Naive thymus-derived CD8-positive, alpha-beta T cell (primary cell): ENCODE data around the gene MPHOSPH6. TPM values are rescaled to one million over a fixed set of nuclear protein-coding genes. Genes with fewer than 3 reads are reported as not detected.

Experiments
- ATAC-seq, 2 donors: fragments of 150-1000 bp; cut with Tn5 transposase in 1 of 2; sonication (Bioruptor Pico), chemical (Tn5 transposase) in 1 of 2; 1 replicate in 1 of 2; 2 replicates in 1 of 2; pipeline ENCODE4 v1.10.0; 2021; ENCODE audit warnings: mild to moderate bottlenecking in 2 of 2, moderate library complexity in 2 of 2
- POLR2A ChIA-PET: fragments of 350-600 bp; sonication (Branson Sonifier 250); formaldehyde crosslinking; loops from one replicate; lab custom pipeline; 2021; ENCODE audit warnings: antibody characterized with exemption; lab: Charles Lee
- DNase-seq, 10 donors: peaks; one replicate each; pipeline versions ENCODE4 v3.0.0 to v3.0.0-alpha.2; 2020 to 2022
- H3K27ac Mint-ChIP-seq, 10 donors: one replicate each; pipeline ENCODE4 v1.8.0; 2020 to 2022; ENCODE audit warnings: mild to moderate bottlenecking in 10 of 10, mixed read lengths in 10 of 10, moderate library complexity in 4 of 10, inconsistent platforms in 1 of 10
- H3K27me3 Mint-ChIP-seq, 5 donors: one replicate each; pipeline ENCODE4 v1.8.0; 2021 to 2022; ENCODE audit warnings: mixed read lengths in 5 of 5
- H3K36me3 Mint-ChIP-seq, 3 donors: one replicate each; pipeline ENCODE4 v1.8.0; 2020 to 2022; ENCODE audit warnings: mixed read lengths in 3 of 3, mild to moderate bottlenecking in 2 of 3, inconsistent platforms in 1 of 3
- H3K4me1 Mint-ChIP-seq, 4 donors: one replicate each; pipeline ENCODE4 v1.8.0; 2021 to 2022; ENCODE audit warnings: mixed read lengths in 4 of 4
- H3K4me3 Mint-ChIP-seq, 10 donors: one replicate each; pipeline ENCODE4 v1.8.0; 2020 to 2022; ENCODE audit warnings: mild to moderate bottlenecking in 10 of 10, mixed read lengths in 10 of 10, moderate library complexity in 6 of 10, inconsistent platforms in 1 of 10
- H3K9me3 Mint-ChIP-seq, 9 donors: one replicate each; pipeline ENCODE4 v1.8.0; 2020 to 2022; ENCODE audit warnings: mixed read lengths in 9 of 9, mild to moderate bottlenecking in 3 of 9, inconsistent platforms in 1 of 9, moderate library complexity in 1 of 9
- polyA plus RNA-seq, 3 donors: library from polyadenylated mRNA; unstranded; fragments of 300-500 nt; fragmentation: Illumina TruSeq; gene quantifications; one replicate each; pipeline ENCODE4 v1.2.3, GENCODE V29; 2021
- total RNA-seq, 8 experiments: library from RNA in 2 of 8; stranded (reverse) in 2 of 8; gene quantifications; one replicate each; pipeline ENCODE4 v1.2.3 and lab custom pipeline; 2021 to 2026

MPHOSPH6 gene
- total and polyA plus RNA-seq, 5 experiments from 2014 or later = 19.3 to 33.6 (median 21.3) TPM

DNA sequence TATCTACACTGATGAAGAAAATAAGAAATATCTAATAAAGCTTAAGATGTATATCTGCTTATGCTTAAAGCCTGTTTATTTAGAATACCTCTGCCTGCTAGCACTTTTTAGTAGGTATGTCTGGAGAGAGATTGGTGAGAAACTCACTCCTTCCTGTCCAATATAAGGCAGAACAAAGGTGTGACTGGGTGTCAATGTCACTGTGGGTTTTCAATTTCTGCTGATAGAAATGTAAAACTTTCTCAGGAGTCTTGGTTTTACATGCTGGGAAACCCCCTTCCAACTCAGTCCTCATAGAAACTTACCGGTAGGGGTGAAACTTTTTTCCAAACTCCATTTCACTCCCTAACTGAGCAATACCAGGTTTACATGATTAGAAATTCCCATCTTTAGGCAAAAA, 17.8 kb upstream of the MPHOSPH6 start:
- Mint-ChIP-seq H3K9me3 (no peaks in the 10 kb centered on the region), H3K27ac (no peak overlapping the region), H3K36me3 (no peaks in the 10 kb centered on the region), H3K4me1 (peaks cover 2 to 8% (median 5%) of the 10 kb centered on the region in 4 donors), H3K27me3 (peaks cover 0 to 22% (median 2%) of the 10 kb centered on the region in 5 donors), H3K4me3 (no peak overlapping the region)
- no peak for ATAC-seq
- POLR2A ChIA-PET = no interaction called here
- DNase-seq = no peak

DNA sequence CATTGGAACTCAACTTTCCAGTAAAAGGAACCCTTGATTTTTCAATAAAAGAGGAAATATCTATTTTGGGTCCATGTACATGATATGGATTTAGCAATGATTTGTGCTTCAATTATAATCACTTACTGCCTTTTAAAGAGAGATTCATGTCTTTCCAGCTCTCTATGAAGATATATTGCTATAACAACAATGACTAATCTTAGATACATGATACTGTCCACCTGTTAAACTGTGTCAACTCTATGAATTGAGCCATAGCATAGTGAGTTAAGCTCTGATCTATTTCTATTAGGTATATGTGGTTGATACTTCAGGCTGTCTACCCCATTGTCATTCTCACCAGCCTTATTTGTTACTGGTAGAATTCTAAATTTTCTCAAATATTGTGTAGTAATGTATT, 15.0 kb upstream of the MPHOSPH6 start:
- POLR2A ChIA-PET = no interaction called here
- H3K36me3 Mint-ChIP-seq = no peaks in the 10 kb centered on the region
- ATAC-seq (no peak), DNase-seq (no peak)
- H3K4me3 Mint-ChIP-seq = no peak overlapping the region
- no peaks in the 10 kb centered on the region for H3K9me3 Mint-ChIP-seq
- peaks cover 2 to 28% (median 5%) of the 10 kb centered on the region in 5 donors for H3K27me3 Mint-ChIP-seq
- H3K4me1 Mint-ChIP-seq = no peaks in the 10 kb centered on the region
- H3K27ac Mint-ChIP-seq = no peak overlapping the region

DNA sequence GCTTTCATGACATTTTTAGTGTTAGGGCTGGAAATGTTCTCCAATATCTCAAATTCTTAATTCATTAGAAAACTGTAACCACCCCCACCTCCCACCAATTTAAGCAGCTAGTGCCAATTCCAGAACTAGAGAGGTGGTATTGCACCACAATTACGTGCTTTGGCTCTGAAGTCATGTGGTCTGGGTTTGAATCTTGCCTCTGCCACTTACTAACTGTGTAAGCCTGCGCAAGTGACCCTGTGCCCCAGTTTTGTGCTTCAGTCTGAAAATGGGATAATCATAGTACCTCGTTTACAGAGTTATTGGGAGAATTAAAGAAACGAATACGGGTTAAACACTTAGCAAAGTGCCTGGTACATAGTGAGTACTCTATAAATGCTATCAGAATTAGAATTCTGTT, 14.2 kb upstream of the MPHOSPH6 start:
- POLR2A ChIA-PET = no interaction called here
- H3K4me3 Mint-ChIP-seq = no peak overlapping the region
- ATAC-seq = no peak

DNA sequence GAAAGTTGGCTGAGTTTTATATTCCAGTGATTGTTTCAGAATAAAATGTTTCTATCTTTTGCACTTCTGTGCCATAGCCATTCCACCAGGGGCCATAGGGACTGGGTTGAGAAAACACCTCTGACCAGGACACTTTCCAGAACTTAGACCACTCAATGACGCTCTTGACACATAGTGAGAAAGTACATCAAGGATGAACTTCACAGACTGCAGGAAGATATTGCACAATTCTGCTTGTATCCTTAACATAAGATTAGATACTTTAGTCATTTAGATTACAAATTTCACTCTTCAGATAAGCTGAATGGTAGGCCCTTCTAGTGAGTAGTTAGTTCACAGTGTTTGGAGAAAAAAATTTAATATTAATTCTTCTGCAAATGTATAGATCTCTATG, 13.0 kb upstream of the MPHOSPH6 start:
- no peaks in the 10 kb centered on the region for H3K4me1 Mint-ChIP-seq
- H3K9me3 Mint-ChIP-seq = no peaks in the 10 kb centered on the region
- H3K36me3 Mint-ChIP-seq = no peaks in the 10 kb centered on the region
- ATAC-seq (no peak), DNase-seq (no peak)
- no peak overlapping the region for H3K4me3 Mint-ChIP-seq
- no peak overlapping the region for H3K27ac Mint-ChIP-seq
- peaks cover 0 to 34% (median 15%) of the 10 kb centered on the region in 5 donors for H3K27me3 Mint-ChIP-seq
- POLR2A ChIA-PET = no interaction called here

More for the DNA sequence above, 14.2 kb upstream of the MPHOSPH6 start:
- H3K27me3 Mint-ChIP-seq = peaks cover 2 to 27% (median 9%) of the 10 kb centered on the region in 5 donors
- no peaks in the 10 kb centered on the region for H3K36me3 Mint-ChIP-seq
- no peak overlapping the region for H3K27ac Mint-ChIP-seq
- no peak for DNase-seq
- H3K4me1 Mint-ChIP-seq = no peaks in the 10 kb centered on the region
- no peaks in the 10 kb centered on the region for H3K9me3 Mint-ChIP-seq

DNA sequence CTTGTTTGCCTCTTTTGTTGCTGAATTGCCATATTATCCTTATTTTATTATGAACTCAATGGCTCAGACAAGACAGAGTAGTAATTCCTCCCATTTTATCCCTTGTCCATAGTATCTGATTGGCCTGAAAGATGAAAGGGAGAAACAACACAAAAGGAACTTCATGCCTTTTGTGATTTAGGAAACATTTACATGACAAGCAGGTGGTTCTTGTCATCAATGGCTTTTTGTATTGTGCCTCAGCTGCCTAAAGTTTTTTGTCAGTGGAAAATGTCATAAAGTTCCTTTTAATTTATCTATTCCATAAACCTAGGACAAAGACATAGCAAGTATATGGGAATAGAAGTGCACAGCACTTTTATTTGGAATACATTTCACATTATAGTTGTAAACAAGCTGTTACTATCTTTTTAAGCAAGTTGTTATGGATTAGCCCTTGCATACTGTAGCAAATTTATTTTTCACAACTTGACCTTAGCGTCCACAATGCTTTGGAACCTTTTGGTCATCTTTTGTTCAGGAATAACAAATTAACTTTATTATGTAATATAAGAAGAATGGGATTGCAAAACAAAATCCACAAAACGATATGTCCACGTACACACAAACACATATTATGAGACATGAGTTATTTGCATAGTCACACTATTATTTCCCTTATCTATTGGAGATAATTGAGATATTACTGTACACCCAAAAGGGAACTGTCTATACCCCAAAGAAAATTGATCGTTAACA, 12.4 kb upstream of the MPHOSPH6 start:
- no peak overlapping the region for H3K4me3 Mint-ChIP-seq
- peaks cover 0 to 31% (median 15%) of the 10 kb centered on the region in 5 donors for H3K27me3 Mint-ChIP-seq
- no peak overlapping the region for H3K27ac Mint-ChIP-seq
- no peaks in the 10 kb centered on the region for H3K4me1 Mint-ChIP-seq
- DNase-seq (no peak), ATAC-seq (no peak)
- H3K36me3 Mint-ChIP-seq = no peaks in the 10 kb centered on the region
- POLR2A ChIA-PET = no interaction called here
- H3K9me3 Mint-ChIP-seq = no peaks in the 10 kb centered on the region

DNA sequence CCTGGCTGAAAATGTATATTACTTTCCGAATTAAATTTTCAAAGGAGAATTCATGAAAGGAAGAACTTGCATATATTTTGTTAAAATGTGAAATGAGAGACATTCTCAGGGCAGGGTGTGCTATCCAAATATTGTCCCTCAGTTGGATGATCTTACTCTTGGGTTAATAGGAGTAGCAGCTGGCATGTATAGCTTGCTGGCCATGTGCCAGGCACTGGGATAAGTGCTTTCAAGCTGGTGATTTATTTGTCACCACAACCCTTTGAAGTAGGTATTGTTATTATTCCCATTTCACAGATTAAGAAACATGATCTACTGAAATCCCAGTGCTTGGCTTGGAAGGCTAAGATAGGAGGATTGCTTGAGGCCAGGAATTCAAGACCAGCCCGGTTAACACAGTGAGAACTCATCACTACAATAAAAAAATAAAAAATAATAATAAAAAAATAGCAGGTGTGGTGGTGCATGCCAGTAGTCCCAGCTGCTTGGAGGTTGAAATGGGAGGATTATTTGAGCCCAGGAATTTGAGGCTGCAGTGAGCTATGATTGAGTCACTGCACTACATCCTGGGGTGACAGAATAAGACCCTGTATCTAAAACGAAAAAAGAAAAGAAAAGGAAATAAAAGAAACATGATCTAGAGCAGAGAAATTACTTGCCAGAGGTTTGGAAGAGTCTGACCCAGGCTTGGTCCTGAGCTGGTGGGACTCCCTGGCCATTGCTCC, 11.6 kb upstream of the MPHOSPH6 start:
- Mint-ChIP-seq H3K36me3 (no peaks in the 10 kb centered on the region), H3K4me3 (no peak overlapping the region), H3K27me3 (peaks cover 1 to 33% (median 10%) of the 10 kb centered on the region in 5 donors), H3K4me1 (no peaks in the 10 kb centered on the region), H3K9me3 (no peaks in the 10 kb centered on the region), H3K27ac (no peak overlapping the region)
- POLR2A ChIA-PET = no interaction called here
- DNase-seq (no peak), ATAC-seq (no peak)

DNA sequence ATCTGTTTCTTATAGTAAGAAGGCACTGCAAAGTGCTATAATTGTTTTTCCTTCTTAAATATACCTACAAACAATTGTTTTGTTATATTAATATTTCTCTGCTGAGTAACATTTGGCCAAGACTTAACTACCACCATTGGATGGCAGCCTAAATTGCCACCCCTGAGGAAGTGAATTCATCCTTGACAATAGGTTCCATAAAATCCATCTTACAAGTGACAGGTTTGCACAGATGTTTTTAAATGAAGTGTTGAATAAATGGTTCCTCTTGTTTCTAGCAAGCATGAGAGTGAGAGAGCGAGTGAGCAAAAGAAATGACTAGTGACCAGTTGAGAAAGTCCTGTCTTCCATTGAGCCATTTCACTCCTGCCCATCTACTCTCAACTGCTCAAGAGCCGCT, 8.3 kb upstream of the MPHOSPH6 start:
- DNase-seq (no peak), ATAC-seq (no peak)
- Mint-ChIP-seq H3K9me3 (no peaks in the 10 kb centered on the region), H3K27me3 (peaks cover 11 to 59% (median 28%) of the 10 kb centered on the region in 5 donors), H3K4me3 (no peak overlapping the region), H3K4me1 (no peaks in the 10 kb centered on the region), H3K27ac (no peak overlapping the region), H3K36me3 (no peaks in the 10 kb centered on the region)
- POLR2A ChIA-PET = no interaction called here

DNA sequence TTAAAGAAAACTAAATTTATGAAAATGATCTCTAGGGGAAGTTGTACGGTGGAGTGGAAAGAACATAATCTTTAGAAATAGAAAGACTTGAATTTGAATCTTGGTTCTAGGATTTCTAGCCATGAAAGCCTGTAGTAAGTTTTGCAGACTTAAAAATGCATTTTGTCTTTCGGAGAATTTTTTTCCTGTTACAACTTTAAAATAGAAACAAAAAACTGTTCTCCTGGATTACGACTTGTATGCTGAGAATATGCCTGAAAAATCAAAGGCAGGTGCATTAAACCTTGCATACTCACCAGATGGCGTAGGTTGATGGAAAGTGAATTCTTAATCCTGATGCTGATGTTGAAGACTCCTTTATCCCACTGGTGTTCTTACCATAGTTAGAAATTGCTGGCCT, 7.5 kb upstream of the MPHOSPH6 start:
- DNase-seq (no peak), ATAC-seq (no peak)
- Mint-ChIP-seq H3K27me3 (peaks cover 15 to 66% (median 31%) of the 10 kb centered on the region in 5 donors), H3K36me3 (no peaks in the 10 kb centered on the region), H3K4me1 (no peaks in the 10 kb centered on the region), H3K4me3 (no peak overlapping the region), H3K27ac (no peak overlapping the region), H3K9me3 (no peaks in the 10 kb centered on the region)
- POLR2A ChIA-PET = no interaction called here

DNA sequence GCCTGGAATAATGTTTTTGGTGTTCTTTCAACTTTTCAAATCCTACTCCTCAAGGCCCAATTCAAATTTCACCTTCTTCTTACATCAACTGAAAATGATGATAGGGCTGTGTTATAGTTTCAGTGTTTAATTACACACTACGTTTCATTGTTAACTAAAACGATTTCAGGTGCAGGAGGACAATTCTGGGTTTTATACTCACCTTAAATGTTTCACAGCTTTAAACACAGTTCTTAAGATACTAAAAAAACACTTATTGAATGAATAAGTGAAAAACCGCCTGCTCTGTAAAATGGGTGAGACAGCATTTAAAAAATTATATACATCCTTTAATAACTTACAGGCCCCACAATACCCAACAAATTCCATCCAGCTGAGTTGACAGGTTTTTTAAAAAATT, 6.2 kb upstream of the MPHOSPH6 start:
- Mint-ChIP-seq H3K4me3 (no peak overlapping the region), H3K9me3 (no peaks in the 10 kb centered on the region), H3K27ac (no peak overlapping the region), H3K27me3 (peaks cover 20 to 67% (median 33%) of the 10 kb centered on the region in 5 donors), H3K4me1 (no peaks in the 10 kb centered on the region), H3K36me3 (no peaks in the 10 kb centered on the region)
- ATAC-seq = no peak
- no peak for DNase-seq
- POLR2A ChIA-PET = no interaction called here

DNA sequence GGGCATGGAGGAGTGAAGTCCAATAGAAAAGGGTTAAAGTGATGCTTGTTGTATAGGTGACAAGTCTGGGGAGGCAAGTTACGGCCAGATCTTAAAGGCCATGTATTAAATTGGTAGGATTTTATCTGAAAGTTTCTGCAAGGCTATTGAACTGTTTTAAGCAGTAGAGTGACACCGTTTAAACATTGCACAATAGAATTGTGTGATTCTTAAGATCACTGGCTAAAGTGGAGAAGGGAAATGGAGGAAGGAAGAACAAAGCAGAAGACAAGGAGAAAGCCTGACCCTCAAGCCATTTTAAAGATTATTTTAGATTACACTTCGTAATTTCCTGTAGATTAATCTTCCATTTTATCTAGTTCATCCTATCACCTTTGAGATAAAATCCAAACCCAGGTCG, 5.6 kb upstream of the MPHOSPH6 start:
- Mint-ChIP-seq H3K27me3 (peaks cover 20 to 67% (median 33%) of the 10 kb centered on the region in 5 donors), H3K27ac (no peak overlapping the region), H3K36me3 (no peaks in the 10 kb centered on the region), H3K9me3 (no peaks in the 10 kb centered on the region), H3K4me1 (no peaks in the 10 kb centered on the region), H3K4me3 (no peak overlapping the region)
- no peak for ATAC-seq
- DNase-seq = no peak
- POLR2A ChIA-PET = no interaction called here

DNA sequence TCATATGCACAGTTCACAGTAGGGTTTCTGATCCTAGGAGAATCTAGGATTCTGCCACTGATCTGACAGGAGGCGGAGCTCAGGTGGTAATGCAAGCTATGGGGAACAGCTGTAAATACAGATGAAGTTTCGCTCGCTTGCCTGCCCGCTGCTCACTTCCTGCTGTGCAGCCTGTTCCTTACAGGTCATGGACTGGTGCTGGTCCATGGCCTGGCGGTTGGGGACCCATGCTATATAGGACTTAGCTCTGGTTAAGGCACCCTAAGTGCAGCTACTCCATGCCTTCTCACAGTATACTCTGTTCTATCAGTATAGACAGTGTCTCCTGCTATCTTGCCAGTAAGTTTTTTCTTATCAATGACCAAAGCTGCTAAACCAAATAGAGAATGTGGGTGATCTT, 2.4 kb downstream of the MPHOSPH6 start:
- peak overlapping the region in 2 of 10 donors; percentile 17 to 19 for H3K27ac Mint-ChIP-seq
- peaks cover 14 to 51% (median 33%) of the 10 kb centered on the region in 4 donors for H3K4me1 Mint-ChIP-seq
- H3K4me3 Mint-ChIP-seq = peak overlapping the region in 6 of 10 donors; percentile 15 to 91 (median 49)
- ATAC-seq (no peak), DNase-seq (no peak)
- no peaks in the 10 kb centered on the region for H3K9me3 Mint-ChIP-seq
- H3K36me3 Mint-ChIP-seq = peaks cover 7 to 33% (median 9%) of the 10 kb centered on the region in 3 donors
- H3K27me3 Mint-ChIP-seq = peaks cover 2 to 13% (median 7%) of the 10 kb centered on the region in 5 donors
- POLR2A ChIA-PET = interaction anchor here (1.0 kb wide), 1 partner anchor 29 kb away, joined by 3 read pairs; no protein-coding TSS in a partner anchor

DNA sequence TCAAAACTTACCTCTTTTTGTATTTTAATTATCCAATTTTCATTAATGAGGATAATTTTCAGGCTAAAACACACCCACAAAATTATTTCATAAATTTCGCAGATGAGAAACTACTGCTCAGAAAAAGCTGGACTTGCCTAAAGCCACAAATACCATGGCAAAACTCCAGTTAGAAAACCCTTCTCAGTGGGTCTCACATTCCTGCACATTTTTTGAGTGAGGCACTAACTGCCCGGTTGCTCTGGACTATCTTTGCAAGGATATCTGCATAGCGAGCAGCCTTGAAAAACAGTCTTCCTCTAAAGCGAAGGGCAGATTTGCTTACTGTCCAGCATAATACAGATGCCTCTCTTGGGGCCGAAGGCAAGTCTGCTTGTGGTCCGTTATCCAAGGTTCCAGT, 9.8 kb downstream of the MPHOSPH6 start:
- H3K9me3 Mint-ChIP-seq = no peaks in the 10 kb centered on the region
- peaks cover 11 to 86% (median 29%) of the 10 kb centered on the region in 3 donors for H3K36me3 Mint-ChIP-seq
- POLR2A ChIA-PET = no interaction called here
- peaks cover 10 to 39% (median 19%) of the 10 kb centered on the region in 4 donors for H3K4me1 Mint-ChIP-seq
- no peaks in the 10 kb centered on the region for H3K27me3 Mint-ChIP-seq
- no peak for DNase-seq
- H3K27ac Mint-ChIP-seq = peak overlapping the region in 1 of 10 donors; percentile 24
- no peak for ATAC-seq
- H3K4me3 Mint-ChIP-seq = no peak overlapping the region

DNA sequence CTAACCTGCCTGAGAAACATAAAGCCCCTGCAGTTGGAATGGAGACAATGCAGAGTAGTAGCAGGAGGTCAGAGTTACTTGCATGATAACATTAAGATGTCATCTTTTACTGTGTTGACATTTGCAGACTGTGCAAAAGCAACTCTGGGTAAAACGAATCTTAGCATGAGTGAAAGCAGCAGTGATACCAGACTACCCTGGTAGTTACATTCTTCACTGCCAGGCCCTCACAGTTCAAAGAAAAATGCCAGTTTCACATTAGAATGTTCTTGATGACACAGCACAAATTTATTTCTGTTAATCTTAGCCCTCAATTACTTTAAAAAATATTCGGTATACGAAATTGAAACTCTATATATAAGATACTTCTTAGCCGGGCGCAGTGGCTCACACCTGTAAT, 12.2 kb downstream of the MPHOSPH6 start:
- Mint-ChIP-seq H3K9me3 (peaks cover 0 to 3% (median 0%) of the 10 kb centered on the region in 9 donors), H3K4me3 (no peak overlapping the region), H3K27ac (peak overlapping the region in 1 of 10 donors; percentile 59), H3K27me3 (no peaks in the 10 kb centered on the region), H3K36me3 (peaks cover 20 to 87% (median 33%) of the 10 kb centered on the region in 3 donors), H3K4me1 (peaks cover 8 to 26% (median 23%) of the 10 kb centered on the region in 4 donors)
- no peak for ATAC-seq
- POLR2A ChIA-PET = interaction anchor here (0.7 kb wide), 1 partner anchor 11 kb away, joined by 5 read pairs; no protein-coding TSS in a partner anchor
- no peak for DNase-seq
